SK-N-SH (cell line): ENCODE measurements around the gene TMEM41B. TPM values are rescaled to one million over a fixed set of nuclear protein-coding genes. Genes with fewer than 3 reads are reported as not detected.

ENCODE experiments used
- CTCF ChIA-PET: fragments of 300-600, 350-600 bp; formaldehyde crosslinking; extraction: SDS; loops from one replicate; lab custom pipeline; 2021; lab: Yijun Ruan, JAX
- POLR2A ChIA-PET: fragments of 350-600 bp; sonication (Branson Sonifier 250); formaldehyde crosslinking; extraction: SDS; loops from one replicate; lab custom pipeline; 2020; ENCODE audit warnings: antibody characterized with exemption, inconsistent platforms; lab: Yijun Ruan, JAX
- DNase-seq: peaks from one replicate; pipeline ENCODE4 v3.0.0; 2012
- H2AFZ ChIP-seq: fragments of 200-600 bp; sonication (generic); 2 replicates; pipeline ENCODE4 v1.8.1; 2016; ENCODE audit warnings: antibody characterized with exemption, mild to moderate bottlenecking, low read depth
- H3F3A ChIP-seq: fragments of 200-600 bp; sonication (generic); replicated peaks from 2 replicates; pipeline ENCODE3; 2016; ENCODE audit warnings: antibody characterized with exemption, mild to moderate bottlenecking; ENCODE audit not compliant: insufficient read depth
- H3K27ac ChIP-seq, 2 experiments: fragments of 200-500 bp in 1 of 2; fragments of 200-600 bp in 1 of 2; sonication (Bioruptor generic) in 1 of 2; sonication (generic), shearing (Covaris generic) in 1 of 2; 2 replicates each; pipeline versions ENCODE4 v1.5.1 to v1.6.1; 2014 to 2016; ENCODE audit warnings: low read depth in 2 of 2, inconsistent platforms in 1 of 2, low read length in 1 of 2, mild to moderate bottlenecking in 1 of 2, mixed read lengths in 1 of 2
- H3K27me3 ChIP-seq: fragments of 200-600 bp; sonication (generic), shearing (Covaris generic); 2 replicates; pipeline ENCODE4 v1.6.1; 2016; ENCODE audit warnings: mixed run types; ENCODE audit not compliant: insufficient read depth
- H3K36me3 ChIP-seq, 2 experiments: fragments of 200-500 bp in 1 of 2; fragments of 200-600 bp in 1 of 2; sonication (Bioruptor generic) in 1 of 2; sonication (generic) in 1 of 2; replicated peaks in 1 of 2; 2 replicates each; pipeline versions ENCODE3 to v1.5.1; 2014 to 2016; ENCODE audit warnings: low read length in 1 of 2, mild to moderate bottlenecking in 1 of 2; ENCODE audit not compliant: insufficient read depth in 2 of 2, control insufficient read depth in 1 of 2
- H3K4me1 ChIP-seq, 2 experiments: fragments of 200-500 bp in 1 of 2; fragments of 200-600 bp in 1 of 2; sonication (Bioruptor generic) in 1 of 2; sonication (generic), shearing (Covaris generic) in 1 of 2; 2 replicates each; pipeline versions ENCODE4 v1.5.1 to v1.6.1; 2014 to 2016; ENCODE audit warnings: low read depth in 1 of 2, low read length in 1 of 2, mixed run types in 1 of 2; ENCODE audit not compliant: insufficient read depth in 2 of 2, control insufficient read depth in 1 of 2
- H3K4me2 ChIP-seq: fragments of 200-600 bp; sonication (generic), shearing (Covaris generic); 2 replicates; pipeline ENCODE4 v1.6.1; 2017; ENCODE audit warnings: mixed run types
- H3K4me3 ChIP-seq, 2 experiments: fragments of 200-500 bp in 1 of 2; fragments of 200-600 bp in 1 of 2; sonication (Bioruptor generic) in 1 of 2; sonication (generic), shearing (Covaris generic) in 1 of 2; 2 replicates each; pipeline versions ENCODE4 v1.5.1 to v1.8.1; 2014 to 2016; ENCODE audit warnings: low read depth in 2 of 2, inconsistent platforms in 1 of 2, low read length in 1 of 2, mild to moderate bottlenecking in 1 of 2, mixed read lengths in 1 of 2, moderate library complexity in 1 of 2
- H3K79me2 ChIP-seq: fragments of 200-600 bp; sonication (generic); 2 replicates; pipeline ENCODE4 v1.8.1; 2017; ENCODE audit warnings: mild to moderate bottlenecking; ENCODE audit not compliant: insufficient read depth
- H3K9ac ChIP-seq: fragments of 200-600 bp; sonication (generic); 2 replicates; pipeline ENCODE4 v1.6.1; 2017; ENCODE audit warnings: mixed run types
- H3K9me2 ChIP-seq: fragments of 200-600 bp; sonication (generic); 2 replicates; pipeline ENCODE4 v1.6.1; 2017; ENCODE audit warnings: mixed run types
- H3K9me3 ChIP-seq: fragments of 200-600 bp; sonication (generic); 2 replicates; pipeline ENCODE4 v1.6.1; 2017; ENCODE audit warnings: mixed run types, mild to moderate bottlenecking, moderate library complexity
- H4K20me1 ChIP-seq: fragments of 200-600 bp; sonication (generic); 2 replicates; pipeline ENCODE4 v1.6.1; 2017; ENCODE audit warnings: mild to moderate bottlenecking, mixed run types; ENCODE audit not compliant: insufficient read depth
- CTCF ChIP-seq: fragments of 200-600 bp; sonication (generic); IDR thresholded peaks from 2 replicates; pipeline ENCODE4 v1.6.1; 2017; ENCODE audit warnings: antibody characterized with exemption, mild to moderate bottlenecking, moderate library complexity
- ELF1 ChIP-seq: IDR thresholded peaks from 2 replicates; pipeline ENCODE4 v1.4.0; 2012
- EP300 ChIP-seq, 2 experiments: IDR thresholded peaks; 2 replicates each; pipeline versions ENCODE4 v1.4.0 to v1.6.1; 2012; ENCODE audit warnings: borderline replicate concordance in 1 of 2, low read depth in 1 of 2, low read length in 1 of 2
- FOSL2 ChIP-seq: IDR thresholded peaks from 2 replicates; pipeline ENCODE4 v1.4.0; 2012; ENCODE audit warnings: low read depth, mild to moderate bottlenecking, moderate library complexity, borderline replicate concordance
- GABPA ChIP-seq: IDR thresholded peaks from 2 replicates; pipeline ENCODE4 v1.4.0; 2012; ENCODE audit warnings: low read depth, mild to moderate bottlenecking
- GATA2 ChIP-seq: sonication (generic); formaldehyde crosslinking; IDR thresholded peaks from 2 replicates; pipeline ENCODE4 v1.5.0; 2020; ENCODE audit warnings: mild to moderate bottlenecking, missing genetic modification reagents
- MXI1 ChIP-seq: IDR thresholded peaks from 2 replicates; pipeline ENCODE4 v1.6.1; 2012; ENCODE audit warnings: mild to moderate bottlenecking, low read depth, low read length, improper control_type of control experiment
- NRF1 ChIP-seq: IDR thresholded peaks from 2 replicates; pipeline ENCODE4 v1.6.1; 2012; ENCODE audit warnings: low read depth, mild to moderate bottlenecking, low read length
- PBX3 ChIP-seq: IDR thresholded peaks from 2 replicates; pipeline ENCODE4; 2012
- TAF1 ChIP-seq: IDR thresholded peaks from 2 replicates; pipeline ENCODE4 v1.6.1; 2012; ENCODE audit warnings: low read depth, mild to moderate bottlenecking, low read length, moderate library complexity, borderline replicate concordance
- TCF12 ChIP-seq: IDR thresholded peaks from 2 replicates; pipeline ENCODE4 v1.4.0; 2012
- YY1 ChIP-seq: IDR thresholded peaks from 2 replicates; pipeline ENCODE4 v1.4.0; 2012; ENCODE audit warnings: low read depth, mild to moderate bottlenecking
- ZBTB33 ChIP-seq: IDR thresholded peaks from 2 replicates; pipeline ENCODE4 v1.4.0; 2012; ENCODE audit warnings: low read depth, borderline replicate concordance
- WGBS: methylation state at CpG from one replicate; pipeline ENCODE4 v1.1.6; 2017; ENCODE audit warnings: low lambda C conversion rate; 5-methylcytosine and 5-hydroxymethylcytosine counted together
- polyA plus RNA-seq, 3 experiments: library from polyadenylated mRNA; depleted of rRNA; stranded (reverse); fragments of >200 nt; gene quantifications; 2 replicates each; pipeline ENCODE4 v1.2.3, GENCODE V29; 2012
- TF ChIP-seq, protein P1 (sequence below): fragments of 150-350 bp; IDR thresholded peaks from 2 replicates; pipeline ENCODE4 v1.6.1; 2016; ENCODE audit warnings: mild to moderate bottlenecking, low read depth, low read length
- TF ChIP-seq, protein P2 (sequence below): IDR thresholded peaks from 2 replicates; pipeline ENCODE4 v1.4.0; 2012; ENCODE audit warnings: low read depth

The TMEM41B gene
- polyA plus RNA-seq, 1 of the 3 experiments (the other 2 are of a cell fraction) = 23.5 TPM

DNA sequence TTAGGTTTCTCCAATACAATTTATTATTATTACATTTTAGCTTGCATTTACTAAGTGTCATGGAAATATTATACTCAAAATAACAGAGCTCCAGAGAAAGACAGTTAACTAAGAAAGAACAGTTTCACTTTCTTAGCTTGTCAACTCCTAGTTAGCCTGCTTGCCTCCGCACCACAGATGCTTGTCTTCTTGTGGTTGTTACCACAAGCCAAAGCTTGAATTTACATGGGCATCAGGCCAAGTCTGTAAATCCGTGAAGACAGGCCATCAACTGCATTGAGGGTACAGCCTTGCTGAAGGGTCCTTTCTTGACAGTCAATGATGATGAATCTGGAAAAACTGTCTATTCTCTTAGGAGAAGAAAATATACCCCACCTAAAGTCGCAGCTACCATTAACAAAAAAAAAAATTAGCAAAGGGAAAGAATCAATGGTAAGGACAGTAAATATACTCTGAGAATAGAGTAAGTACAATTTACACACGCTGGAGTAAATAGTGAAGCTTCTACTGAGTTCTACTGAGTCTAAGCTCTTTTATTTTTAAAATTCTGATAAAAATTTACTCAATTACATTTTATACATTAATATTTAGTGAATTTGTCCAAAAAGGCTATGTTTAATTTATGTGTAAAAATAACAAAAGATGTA lies 33.6 kb downstream of the TMEM41B start:
- H3K9me2 ChIP-seq = no peaks in the 10 kb centered on the region
- DNase-seq = no peak
- WGBS = 70% methylated on average over 4 of the region's 4 CpGs
- H3F3A ChIP-seq = peaks cover 15% of the 10 kb centered on the region
- CTCF ChIA-PET = interaction anchor here (1.2 kb wide), 1 partner anchor 116 kb away, joined by 3 read pairs; no protein-coding TSS in a partner anchor
- H3K4me3 ChIP-seq = no peak overlapping the region
- no peak for TF ChIP-seq ELF1
- peak; percentile 46 for TF ChIP-seq PBX3
- no peaks in the 10 kb centered on the region for H3K4me1 ChIP-seq
- no peaks in the 10 kb centered on the region; the same call in 1 of the 2 replicates for H4K20me1 ChIP-seq
- H3K79me2 ChIP-seq = no peaks in the 10 kb centered on the region; the same call in 1 of the 2 replicates
- POLR2A ChIA-PET = no interaction called here
- no peak overlapping the region for H2AFZ ChIP-seq
- peaks cover 5 to 40% of the 10 kb centered on the region in 2 experiments for H3K36me3 ChIP-seq
- peak overlapping the region; percentile 42; the same call in 1 of the 2 replicates for H3K4me2 ChIP-seq
- H3K9me3 ChIP-seq = no peaks in the 10 kb centered on the region
- peak overlapping the region in 1 of 2 experiments; percentile 14; a peak in 1 of 4 replicates for H3K27ac ChIP-seq
- H3K27me3 ChIP-seq = no peaks in the 10 kb centered on the region
- H3K9ac ChIP-seq = no peak overlapping the region

GRCh38 chr11:9277176-9277575 lies 37.2 kb downstream of the TMEM41B start:
- no peaks in the 10 kb centered on the region for H3K4me1 ChIP-seq
- no peaks in the 10 kb centered on the region for H3K27me3 ChIP-seq
- no peaks in the 10 kb centered on the region; the same call in 1 of the 2 replicates for H4K20me1 ChIP-seq
- no peak overlapping the region for H3K4me2 ChIP-seq
- H3K79me2 ChIP-seq = no peaks in the 10 kb centered on the region; the same call in 1 of the 2 replicates
- CTCF ChIA-PET = no interaction called here
- peaks cover 0 to 20% of the 10 kb centered on the region in 2 experiments for H3K36me3 ChIP-seq
- no peak overlapping the region for H3K4me3 ChIP-seq
- H3K9me3 ChIP-seq = no peaks in the 10 kb centered on the region
- H2AFZ ChIP-seq = no peak overlapping the region
- no peak overlapping the region for H3K9ac ChIP-seq
- H3F3A ChIP-seq = peaks cover 14% of the 10 kb centered on the region
- TF ChIP-seq NRF1 (no peak), CTCF (no peak), MXI1 (no peak), EP300 (IDR thresholded peaks at IDR 0.05; ENCODE audit: borderline replicate concordance in 1 of 2, low read depth in 1 of 2, low read length in 1 of 2) (no peak), GATA2 (CRISPR knock-in tag) (no peak), TAF1 (no peak), GABPA (no peak), ZBTB33 (no peak), ELF1 (no peak), FOSL2 (no peak), YY1 (no peak), TCF12 (no peak)
- TF ChIP-seq, protein P1, sequence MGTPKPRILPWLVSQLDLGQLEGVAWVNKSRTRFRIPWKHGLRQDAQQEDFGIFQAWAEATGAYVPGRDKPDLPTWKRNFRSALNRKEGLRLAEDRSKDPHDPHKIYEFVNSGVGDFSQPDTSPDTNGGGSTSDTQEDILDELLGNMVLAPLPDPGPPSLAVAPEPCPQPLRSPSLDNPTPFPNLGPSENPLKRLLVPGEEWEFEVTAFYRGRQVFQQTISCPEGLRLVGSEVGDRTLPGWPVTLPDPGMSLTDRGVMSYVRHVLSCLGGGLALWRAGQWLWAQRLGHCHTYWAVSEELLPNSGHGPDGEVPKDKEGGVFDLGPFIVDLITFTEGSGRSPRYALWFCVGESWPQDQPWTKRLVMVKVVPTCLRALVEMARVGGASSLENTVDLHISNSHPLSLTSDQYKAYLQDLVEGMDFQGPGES = no peak
- TF ChIP-seq, protein P2, sequence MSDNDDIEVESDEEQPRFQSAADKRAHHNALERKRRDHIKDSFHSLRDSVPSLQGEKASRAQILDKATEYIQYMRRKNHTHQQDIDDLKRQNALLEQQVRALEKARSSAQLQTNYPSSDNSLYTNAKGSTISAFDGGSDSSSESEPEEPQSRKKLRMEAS = no peak
- TF ChIP-seq, all 33 proteins: peak for 0
- Histone ChIP-seq H3K9me2 (no peaks in the 10 kb centered on the region), H3K27ac (no peak overlapping the region)
- DNase-seq = no peak
- 96% methylated on average over 8 of the region's 8 CpGs for WGBS
- POLR2A ChIA-PET = interaction anchor here (1.0 kb wide), 1 partner anchor 12 kb away, joined by 3 read pairs; no protein-coding TSS in a partner anchor
